Uterus (tissue), 2 donors: ENCODE measurements around the gene HTR1E.

Experiments used
- CTCF ChIP-seq, 4 experiments: fragments of 200-600 bp in 2 of 4; fragments of 450-650 bp in 2 of 4; sonication (generic) in 2 of 4; IDR thresholded peaks; one replicate each; pipeline ENCODE4 v1.5.1; 2016 to 2019; ENCODE audit warnings: antibody characterized with exemption in 4 of 4, mild to moderate bottlenecking in 2 of 4, moderate library complexity in 1 of 4
- POLR2A ChIP-seq, 2 donors: fragments of 450-650 bp; IDR thresholded peaks; one replicate each; pipeline ENCODE4 v1.6.1; 2016; ENCODE audit warnings: antibody characterized with exemption in 2 of 2, mild to moderate bottlenecking in 1 of 2, moderate library complexity in 1 of 2

- no peak for TF ChIP-seq POLR2A (IDR thresholded peaks at IDR 0.05)
- TF ChIP-seq CTCF (IDR thresholded peaks at IDR 0.05) = no peak
Observed at GRCh38 chr6:87049779-87050178, 112.5 kb downstream of the HTR1E start.
